ENCODE measurements around the gene ENTREP3.

- TF ChIP-seq CTCF (IDR thresholded peaks at IDR 0.05 in 4 of 5, conservative IDR thresholded peaks at IDR 0.05 in 1 of 5) (no peak), POLR2A (IDR thresholded peaks at IDR 0.05) (no peak)
Observed at GRCh38 chr1:155279268-155279667, 24.0 kb upstream of the ENTREP3 start.
